Left forelimb (tissue), 1 donor: ENCODE measurements around the gene FBRS.
"Not testable (repeated sequence)": the region's sequence is repeated elsewhere in the genome, so short reads cannot be mapped to it uniquely, and the experiment has no call there.

Source experiments
- DNase-seq: peaks from one replicate; pipeline ENCODE4 v3.0.0-alpha.2; 2018; ENCODE audit warnings: low spot score

Gene FBRS

GRCh38 chr16:30657866-30658730 is at the start of gene FBRS:
TSS of gene FBRS (plus strand) at chr16:30658431. CDS start at chr16:30659519, 1,088 bp downstream.
- peak; percentile 100 for DNase-seq

- DNase-seq: peak; percentile 78
Measured at GRCh38 chr16:30609002-30609925, 49.0 kb upstream of the FBRS start.

GRCh38 chr16:30609926-30610839 is 48.0 kb upstream of the FBRS start, which contains the start of gene ZNF689:
TSS of gene ZNF689 (minus strand) at chr16:30610389. CDS start at chr16:30610041, 348 bp downstream.
- peak; percentile 98 for DNase-seq

DNA sequence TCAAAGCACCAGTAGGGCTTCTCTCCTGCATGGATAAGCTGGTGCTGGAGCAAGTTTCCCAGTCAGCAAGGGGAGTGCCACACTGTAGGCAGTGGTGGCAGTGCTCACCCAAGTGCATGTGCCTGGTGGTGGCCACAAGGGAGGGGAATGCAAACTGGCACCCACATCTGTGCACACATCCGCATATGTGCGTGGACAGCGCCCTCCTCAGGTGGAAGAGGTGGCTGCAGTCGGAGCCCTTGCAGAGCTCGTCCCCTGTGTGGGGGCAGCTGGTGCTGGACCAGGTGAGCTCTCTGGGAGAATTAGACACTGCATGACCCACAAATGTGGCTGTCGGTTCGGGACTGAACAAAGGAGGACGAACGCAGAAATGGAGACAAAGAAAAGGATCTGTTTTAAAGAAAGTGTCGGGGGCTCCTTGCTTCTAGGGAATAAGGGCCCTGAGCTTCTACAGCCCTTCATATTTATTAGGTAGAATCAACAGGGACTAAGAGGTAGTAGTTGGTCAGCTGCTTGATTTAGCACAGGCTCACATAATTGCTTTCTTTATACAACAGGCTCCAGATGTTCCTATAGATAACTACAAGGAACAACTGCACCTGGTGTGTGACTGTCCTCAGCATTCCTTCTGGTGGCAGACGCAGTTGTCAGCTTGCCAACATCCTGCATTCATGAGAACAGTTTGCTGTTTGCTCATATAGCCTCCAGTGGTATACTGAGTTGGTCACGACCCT is 42.7 kb upstream of the FBRS start:
- DNase-seq: no peak

DNA sequence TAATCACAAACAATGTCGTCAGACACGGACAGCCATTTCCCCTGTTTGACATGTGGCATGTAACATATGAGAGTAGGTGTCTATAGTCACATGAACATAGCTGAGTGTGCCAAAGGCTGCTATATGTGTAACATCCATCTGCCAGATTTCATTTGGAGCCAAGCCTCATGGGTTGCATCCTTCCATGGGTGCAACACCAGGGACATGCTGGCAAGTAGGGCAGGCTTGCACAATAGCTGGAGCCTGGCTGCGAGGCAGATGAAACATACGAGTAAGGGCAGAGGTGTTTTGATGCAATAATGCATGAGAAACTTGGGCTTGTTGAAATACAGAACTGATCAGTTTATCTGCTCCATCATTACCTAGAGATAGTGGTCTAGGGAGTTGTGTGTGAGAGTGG is 39.0 kb upstream of the FBRS start:
- DNase-seq: no peak

DNA sequence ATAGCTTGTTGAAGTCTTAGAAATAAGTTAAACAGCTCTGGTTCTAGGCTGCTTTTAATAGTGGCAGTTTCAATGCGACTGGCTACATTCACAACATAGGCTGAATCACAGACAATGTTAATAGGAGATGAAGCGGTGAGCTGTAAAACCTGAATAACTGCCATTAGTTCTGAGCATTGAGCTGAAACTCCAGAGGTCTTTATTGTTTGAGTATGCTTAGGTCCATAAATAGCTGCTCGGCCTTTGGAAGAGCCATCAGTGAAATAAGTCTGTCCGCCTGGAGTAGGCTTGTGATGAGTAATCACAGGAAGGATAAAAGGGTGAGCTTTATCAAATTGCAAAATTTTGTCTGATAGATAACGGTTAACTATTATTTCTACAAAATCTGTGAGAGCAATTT is 38.6 kb upstream of the FBRS start:
- DNase-seq: no peak

DNA sequence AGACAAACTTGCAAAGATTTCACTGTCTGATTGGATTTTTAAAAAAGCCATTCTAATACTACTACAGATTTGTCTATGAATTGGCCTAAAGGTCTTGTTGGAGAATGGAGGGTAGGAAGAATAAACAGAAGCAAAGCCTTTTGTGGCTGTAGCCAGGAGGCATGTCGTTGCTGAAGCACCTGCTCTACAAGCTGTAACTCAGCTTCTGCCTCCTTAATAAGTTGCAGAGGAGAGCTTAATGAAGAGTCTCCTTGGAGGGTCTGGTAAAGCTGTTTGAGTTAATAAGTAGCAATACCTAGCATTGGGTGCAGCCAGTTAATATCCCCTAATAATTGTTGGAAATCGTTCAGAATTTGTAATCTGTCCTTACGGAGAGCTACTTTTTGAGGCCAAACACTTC is 38.1 kb upstream of the FBRS start:
- DNase-seq: no peak

- DNase-seq: no peak
Measured at GRCh38 chr16:30621765-30622164, 36.5 kb upstream of the FBRS start.

- DNase-seq: no peak
Measured at GRCh38 chr16:30622455-30623032, 35.7 kb upstream of the FBRS start.

- DNase-seq: no peak
Measured at GRCh38 chr16:30623536-30624283, 34.5 kb upstream of the FBRS start.

DNA sequence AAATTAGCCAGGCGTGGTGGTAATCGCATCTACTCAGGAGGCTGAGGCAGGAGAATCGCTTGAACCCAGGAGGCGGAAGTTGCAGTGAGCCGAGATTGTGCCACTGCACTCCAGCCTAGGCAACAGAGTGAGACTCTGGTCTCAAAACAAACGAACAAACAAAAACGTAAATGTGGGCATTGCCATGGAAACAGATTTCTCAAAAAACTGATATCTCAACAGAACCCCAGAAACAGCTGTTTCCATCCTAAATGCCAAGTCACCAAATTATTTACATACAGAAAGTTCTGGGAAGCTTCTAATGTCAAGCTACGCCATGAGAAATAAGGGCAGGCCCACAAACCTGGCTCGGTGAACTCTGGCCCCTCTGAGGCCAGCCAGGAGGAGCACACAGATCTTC is 32.0 kb upstream of the FBRS start:
- no peak for DNase-seq

GRCh38 chr16:30628628-30629540 is 29.3 kb upstream of the FBRS start:
- peak; percentile 83 for DNase-seq

DNA sequence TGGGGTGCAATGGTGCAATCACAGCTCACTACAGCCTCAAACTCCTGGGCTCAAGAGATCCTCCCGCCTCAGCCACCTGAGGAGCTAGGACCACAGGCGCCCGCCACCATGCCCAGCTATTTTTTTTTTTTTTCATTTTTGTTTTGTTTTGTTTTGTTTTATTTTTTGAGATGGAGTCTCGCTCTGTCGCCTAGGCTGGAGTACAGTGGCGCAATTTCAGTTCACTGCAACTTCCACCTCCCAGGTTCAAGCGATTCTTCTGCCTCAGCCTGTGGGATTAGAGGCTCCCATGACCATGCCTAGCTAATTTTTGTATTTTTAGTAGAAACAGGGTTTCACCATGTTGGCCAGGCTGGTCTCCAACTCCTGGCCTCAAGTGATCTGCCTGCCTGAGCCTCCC is 25.8 kb upstream of the FBRS start:
- DNase-seq: not testable (repeated sequence)

DNA sequence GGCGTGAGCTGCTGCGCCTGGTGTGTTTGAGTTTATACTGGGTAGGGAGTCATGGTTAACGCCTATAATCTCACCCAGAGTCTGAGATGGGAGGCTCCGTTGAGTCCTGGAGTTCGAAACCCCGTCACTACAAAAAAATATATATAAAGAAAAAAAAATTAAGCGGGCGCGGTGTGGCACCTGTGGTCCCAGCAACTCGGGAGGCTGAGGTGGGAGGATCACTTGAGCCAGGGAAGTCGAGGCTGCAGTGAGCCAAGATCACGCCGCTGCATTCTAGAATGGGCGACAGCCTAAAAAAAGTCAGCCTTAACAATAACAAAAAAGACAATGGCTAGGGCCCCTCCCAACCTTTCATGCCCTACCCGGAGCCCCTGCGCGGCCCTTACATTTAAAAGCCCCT is 24.7 kb upstream of the FBRS start:
- DNase-seq: no peak

GRCh38 chr16:30636599-30636998 is 21.6 kb upstream of the FBRS start:
- DNase-seq: no peak

- not testable (repeated sequence) for DNase-seq
Measured at GRCh38 chr16:30637139-30637538, 21.1 kb upstream of the FBRS start.

GRCh38 chr16:30637944-30638343 is 20.3 kb upstream of the FBRS start:
- no peak for DNase-seq

DNA sequence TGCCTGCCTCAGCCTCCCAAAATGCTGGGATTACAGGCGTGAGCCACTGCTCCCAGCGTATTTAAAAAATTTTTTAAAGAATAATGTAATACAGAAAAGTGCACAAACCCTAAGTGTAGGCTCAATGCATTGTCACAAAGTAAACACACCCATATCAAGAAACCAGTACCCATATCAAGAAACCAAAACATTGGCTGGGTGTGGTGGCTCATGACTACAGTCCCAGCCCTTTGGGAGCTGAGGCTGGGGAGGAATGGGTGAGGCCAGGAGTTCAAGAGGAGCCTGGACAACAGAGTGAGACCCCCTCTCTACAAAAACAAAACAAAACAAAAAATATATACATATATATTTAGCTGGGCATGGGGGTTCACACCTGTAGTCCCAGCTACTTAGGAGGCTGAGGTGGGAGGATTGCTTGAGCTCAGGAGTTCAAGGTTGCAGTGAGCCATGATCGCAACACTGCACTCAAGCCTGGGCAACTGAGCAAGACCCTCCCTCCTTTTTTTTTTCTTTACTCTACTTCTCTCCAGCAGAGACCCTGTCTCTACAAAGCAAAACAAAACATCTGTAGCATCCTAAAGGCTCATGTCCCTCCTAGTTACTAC is 16.8 kb upstream of the FBRS start:
- DNase-seq: no peak
